Endothelial cell of umbilical vein (primary cell): ENCODE data around the gene ZNF586. TPM values are rescaled to one million over a fixed set of nuclear protein-coding genes. Genes with fewer than 3 reads are reported as not detected.
A peak's percentile ranks its signal among the peaks of the same experiment; 100 is the strongest.

Experiments
- BruUV-seq: library from RNA; stranded (reverse); fragments of 400-500 nt; replicated peaks from 2 replicates; lab custom pipeline; 2021; lab: Mats Ljungman, UMichigan
- CTCF ChIA-PET: fragments of 300-600, 350-600 bp; sonication (Branson Sonifier 250); formaldehyde crosslinking; loops from one replicate; lab custom pipeline; 2021; ENCODE audit warnings: antibody characterized with exemption, inconsistent platforms; lab: Charles Lee
- POLR2A ChIA-PET: fragments of 300-600, 350-600 bp; sonication (Branson Sonifier 250); formaldehyde crosslinking; loops from one replicate; lab custom pipeline; 2021; ENCODE audit warnings: antibody characterized with exemption, inconsistent platforms; lab: Charles Lee
- DNase-seq: peaks from one replicate; pipeline ENCODE4 v3.0.0-alpha.2; 2011; ENCODE audit warnings: low read depth, low spot score
- FAIRE-seq: peaks from 2 replicates; lab custom pipeline; 2011; peaks lifted over from hg19 to GRCh38; lab: Jason Lieb, UNC
- H2AFZ ChIP-seq: 2 replicates; pipeline ENCODE4 v1.6.0; 2012; ENCODE audit warnings: low read depth, low read length, control low read depth, inconsistent platforms
- H3K27ac ChIP-seq: 2 replicates; pipeline ENCODE4 v1.5.1; 2011; ENCODE audit warnings: low read depth, mild to moderate bottlenecking, control low read depth, low read length, moderate library complexity; ENCODE audit not compliant: insufficient read depth
- H3K27me3 ChIP-seq, 2 experiments: 2 replicates each; pipeline versions ENCODE4 v1.6.0 to v1.6.1; 2011; ENCODE audit warnings: low read length in 2 of 2, mixed read lengths in 1 of 2; ENCODE audit not compliant: control insufficient read depth in 2 of 2, insufficient read depth in 2 of 2
- H3K36me3 ChIP-seq, 2 experiments: 2 replicates in 1 of 2; 3 replicates in 1 of 2; pipeline ENCODE4 v1.5.1; 2011; ENCODE audit warnings: low read length in 2 of 2, mild to moderate bottlenecking in 1 of 2, moderate library complexity in 1 of 2; ENCODE audit not compliant: control insufficient read depth in 2 of 2, insufficient read depth in 2 of 2; ENCODE audit errors: extremely low read depth in 1 of 2
- H3K4me1 ChIP-seq: 3 replicates; pipeline ENCODE4 v1.5.1; 2011; ENCODE audit warnings: mild to moderate bottlenecking, low read length; ENCODE audit not compliant: control insufficient read depth, insufficient read depth; ENCODE audit errors: extremely low read depth
- H3K4me2 ChIP-seq: 2 replicates; pipeline ENCODE4 v1.6.1; 2011; ENCODE audit warnings: low read length, control low read depth, mixed read lengths; ENCODE audit not compliant: insufficient read depth
- H3K4me3 ChIP-seq, 3 experiments: fragments of 200-600 bp in 1 of 3; sonication (generic), shearing (Covaris generic) in 1 of 3; replicated peaks in 1 of 3; 2 replicates each; pipeline ENCODE4 v1.5.1; 2011 to 2016; ENCODE audit warnings: control low read depth in 3 of 3, low read length in 3 of 3, mild to moderate bottlenecking in 2 of 3, inconsistent platforms in 1 of 3, low read depth in 1 of 3, moderate library complexity in 1 of 3; ENCODE audit not compliant: insufficient read depth in 1 of 3
- H3K79me2 ChIP-seq: 2 replicates; pipeline ENCODE4 v1.6.0; 2012; ENCODE audit warnings: low read length, inconsistent platforms; ENCODE audit not compliant: control insufficient read depth, insufficient read depth
- H3K9ac ChIP-seq: replicated peaks from 2 replicates; pipeline ENCODE3; 2011; ENCODE audit warnings: low read length, control low read depth; ENCODE audit not compliant: insufficient read depth; ENCODE audit errors: extremely low read depth
- H3K9me1 ChIP-seq: replicated peaks from 3 replicates; pipeline ENCODE4 v1.6.0; 2011; ENCODE audit warnings: mild to moderate bottlenecking, low read length; ENCODE audit not compliant: control insufficient read depth, insufficient read depth; ENCODE audit errors: extremely low read depth
- H3K9me3 ChIP-seq: replicated peaks from 2 replicates; pipeline ENCODE4 v1.5.1; 2012; ENCODE audit warnings: low read length, inconsistent platforms; ENCODE audit not compliant: control insufficient read depth, insufficient read depth
- H4K20me1 ChIP-seq: replicated peaks from 2 replicates; pipeline ENCODE3; 2011; ENCODE audit warnings: mild to moderate bottlenecking, low read length; ENCODE audit not compliant: control insufficient read depth, insufficient read depth; ENCODE audit errors: extremely low read depth
- FOS ChIP-seq: IDR thresholded peaks from 2 replicates; pipeline ENCODE4 v1.6.1; 2011; ENCODE audit warnings: mild to moderate bottlenecking, low read length, moderate library complexity, borderline replicate concordance; ENCODE audit not compliant: insufficient read depth
- GATA2 ChIP-seq: IDR thresholded peaks from 2 replicates; pipeline ENCODE4 v1.7.0; 2011; ENCODE audit warnings: low read depth, mild to moderate bottlenecking, moderate library complexity, mixed read lengths, low read length; ENCODE audit not compliant: insufficient read length, insufficient read depth
- JUN ChIP-seq: IDR thresholded peaks from 2 replicates; pipeline ENCODE4 v1.6.1; 2011; ENCODE audit warnings: borderline replicate concordance, low read depth; ENCODE audit not compliant: insufficient read length, insufficient read depth
- MYC ChIP-seq: IDR thresholded peaks from one replicate; pipeline ENCODE4 v1.6.1; 2011; ENCODE audit warnings: mild to moderate bottlenecking, low read depth, low read length
- POLR2A ChIP-seq: IDR thresholded peaks from 2 replicates; pipeline ENCODE4 v1.6.1; 2012; ENCODE audit warnings: low read depth, mild to moderate bottlenecking, control low read depth, low read length
- POLR2AphosphoS5 ChIP-seq: IDR thresholded peaks from 2 replicates; pipeline ENCODE4 v1.6.1; 2012; ENCODE audit warnings: low read depth, mild to moderate bottlenecking, control low read depth, low read length, moderate library complexity; ENCODE audit not compliant: insufficient read depth
- dilution Hi-C: fragments of 300-500 bp; cut with MboI; formaldehyde crosslinking; loops from one replicate; pipeline ENCODE4 v1.15.0; 2019; ENCODE audit warnings: low sequenced_read_pairs; ENCODE audit not compliant: extremely low pct_ligation_motif_present
- intact Hi-C: fragments of 100-400 bp; cut with micrococcal nuclease; formaldehyde crosslinking; loops from one replicate; pipeline ENCODE4 v1.10.0; 2022
- polyA plus RNA-seq, 4 experiments: library from polyadenylated mRNA; depleted of rRNA in 3 of 4; stranded (reverse) in 3 of 4; unstranded in 1 of 4; fragments of >200 nt; gene quantifications; 2 replicates each; pipeline versions ENCODE4 v1.2.1 to v1.2.3, GENCODE V29; 2011 to 2012; ENCODE audit warnings: missing spikeins in 1 of 4
- total RNA-seq: library from RNA; stranded (reverse); gene quantifications from 2 replicates; pipeline ENCODE4 v1.2.3, GENCODE V29; 2021
- TF ChIP-seq, protein P1 (sequence below): IDR thresholded peaks from 2 replicates; pipeline ENCODE4 v1.6.1; 2011; ENCODE audit not compliant: insufficient read depth, insufficient read length

The ZNF586 gene
- total and polyA plus RNA-seq, 2 donors (not counting 3 experiments of a cell fraction or from before 2014, with no cell fraction given): 6.0 to 14.7 TPM

DNA sequence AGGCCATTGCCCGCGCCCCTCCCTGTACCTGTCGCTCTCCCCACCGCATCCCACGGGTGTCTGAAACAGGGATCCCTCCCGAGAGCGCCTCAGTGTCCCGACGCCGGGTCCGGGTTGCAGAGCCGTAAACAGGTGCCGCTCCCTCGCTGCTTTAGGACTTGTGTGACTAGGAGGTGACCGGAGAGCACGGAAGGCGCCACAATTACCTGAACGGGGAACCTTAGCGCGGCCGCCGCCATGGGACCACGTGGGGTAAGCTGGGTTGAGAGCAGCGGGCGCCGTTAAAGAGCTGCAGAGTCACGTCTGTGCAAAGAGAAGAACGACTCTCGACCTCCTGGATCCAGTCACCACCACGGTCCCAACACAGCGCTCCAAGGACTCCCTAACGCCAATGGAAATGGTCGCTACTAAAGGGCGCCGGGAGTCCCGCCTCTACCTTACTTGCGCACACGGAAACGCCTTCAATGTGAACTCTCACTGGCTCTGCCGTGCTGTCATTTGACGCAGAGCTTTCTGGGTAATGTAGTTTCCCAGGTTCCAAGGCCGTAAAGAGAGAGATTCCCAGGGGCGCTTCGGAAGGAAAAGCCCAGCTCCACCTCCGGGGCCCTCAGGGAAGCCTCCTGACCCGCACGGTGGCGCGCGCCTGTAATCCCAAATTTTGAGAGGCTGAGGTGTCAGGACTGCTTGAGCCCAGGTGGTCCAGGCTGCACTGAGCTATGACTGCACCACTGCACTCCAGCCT lies 45.2 kb downstream of the ZNF586 start, which contains the start of gene ZNF552:
ZNF552 (minus strand) TSS at position 409 of the 742 bp plus-strand sequence; CDS start at position 239, 170 bp downstream.
- CTCF ChIA-PET: interaction anchor here (1.0 to 1.2 kb wide), 3 partner anchors 11 to 102 kb away, joined by 3 to 8 read pairs (median 5); partner anchors contain the start of genes ZNF417 and ZNF586
- intact Hi-C loops: loop anchor here (1.0 kb wide), 2 partner anchors 11 to 45 kb away; partner anchors contain the start of gene ZNF586
- H3K4me3 ChIP-seq: peak within 1 kb of the TSS; percentile 72 to 85 (median 76)
- H3K27ac ChIP-seq: peak within 1 kb of the TSS; percentile 26
- dilution Hi-C loops: no loop called here
- H3K9me3 ChIP-seq: no peaks in the 10 kb centered on the region
- POLR2A ChIA-PET: interaction anchor here (1.0 kb wide), 1 partner anchor 10 kb away, joined by 5 read pairs; no protein-coding TSS in a partner anchor
- peaks cover 6% of the 10 kb centered on the region for H3K79me2 ChIP-seq
- H3K4me1 ChIP-seq: peaks cover 2% of the 10 kb centered on the region
- TF ChIP-seq POLR2AphosphoS5: peak; percentile 68
- no peak for TF ChIP-seq MYC
- TF ChIP-seq, protein P1, sequence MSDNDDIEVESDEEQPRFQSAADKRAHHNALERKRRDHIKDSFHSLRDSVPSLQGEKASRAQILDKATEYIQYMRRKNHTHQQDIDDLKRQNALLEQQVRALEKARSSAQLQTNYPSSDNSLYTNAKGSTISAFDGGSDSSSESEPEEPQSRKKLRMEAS: no peak
- peak; percentile 90 for TF ChIP-seq POLR2A
- no peak for TF ChIP-seq GATA2
- TF ChIP-seq JUN: no peak
- no peak for TF ChIP-seq FOS
- H2AFZ ChIP-seq: peak within 1 kb of the TSS; percentile 86
- no peaks in the 10 kb centered on the region for H4K20me1 ChIP-seq
- H3K9ac ChIP-seq: peak within 1 kb of the TSS; percentile 71
- H3K9me1 ChIP-seq: no peaks in the 10 kb centered on the region
- FAIRE-seq (peak; percentile 89), DNase-seq (peak; percentile 93)
- peaks cover 0 to 2% of the 10 kb centered on the region in 2 experiments for H3K36me3 ChIP-seq
- BruUV-seq: TSS peak; percentile 47
- peak within 1 kb of the TSS; percentile 77 for H3K4me2 ChIP-seq
- H3K27me3 ChIP-seq: no peaks in the 10 kb centered on the region
